NK-92 treated with Interleukin-12 subunit alpha and Interleukin-12 subunit beta, amount 100 ng/mL, for 24 hours (cell line): ENCODE results near the gene ITIH3.

ENCODE experiments used
- DNase-seq: peaks from one replicate; lab custom pipeline; 2025; lab: John Stamatoyannopoulos, UW

ITIH3 gene

DNA sequence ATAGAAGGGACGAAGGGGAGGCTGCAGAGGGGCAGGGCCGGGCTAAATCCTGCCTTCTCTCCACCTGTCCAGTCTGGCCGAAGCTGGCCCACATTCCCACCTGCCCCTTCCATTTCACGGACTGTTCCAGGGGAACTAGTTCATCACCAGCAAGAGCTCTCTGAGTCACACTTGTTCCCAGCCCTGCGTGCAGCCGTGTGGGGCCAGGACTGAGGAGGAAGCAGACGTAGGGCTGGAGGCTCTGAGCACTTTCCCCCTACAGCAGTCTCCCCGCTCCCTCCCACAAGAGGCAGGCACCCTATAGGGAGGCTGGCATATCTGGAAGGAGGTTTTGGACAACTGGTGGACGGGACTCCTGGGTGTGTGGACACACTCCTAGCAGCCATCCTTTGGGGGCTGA is 32.8 kb downstream of the ITIH3 start:
- DNase-seq, result no peak

DNA sequence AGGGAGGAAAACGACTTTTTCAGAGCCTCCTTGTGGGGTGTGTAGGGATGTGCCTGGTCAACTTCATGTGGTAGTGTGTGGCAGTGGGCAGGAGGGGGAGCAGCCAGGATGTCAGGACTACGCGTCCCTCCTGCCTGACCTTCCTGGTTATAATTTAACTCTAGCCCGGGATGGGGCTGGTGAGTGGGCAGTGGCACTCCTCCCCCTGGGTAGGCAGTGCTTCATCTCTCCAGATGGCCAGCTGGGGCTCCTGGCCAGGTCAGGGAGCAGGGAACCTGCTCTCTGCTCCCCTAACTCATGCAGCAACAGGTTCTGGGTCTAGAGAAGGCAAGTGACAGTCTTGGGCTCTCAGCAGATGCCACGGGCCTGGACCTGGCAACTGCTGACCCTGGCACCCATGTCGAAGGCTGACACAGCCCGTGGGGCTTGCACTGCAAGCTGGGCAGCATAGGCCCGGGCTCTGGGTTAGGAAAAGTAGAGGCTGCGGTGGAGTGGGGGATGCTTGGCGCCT is 33.3 kb downstream of the ITIH3 start:
- no peak for DNase-seq

DNA sequence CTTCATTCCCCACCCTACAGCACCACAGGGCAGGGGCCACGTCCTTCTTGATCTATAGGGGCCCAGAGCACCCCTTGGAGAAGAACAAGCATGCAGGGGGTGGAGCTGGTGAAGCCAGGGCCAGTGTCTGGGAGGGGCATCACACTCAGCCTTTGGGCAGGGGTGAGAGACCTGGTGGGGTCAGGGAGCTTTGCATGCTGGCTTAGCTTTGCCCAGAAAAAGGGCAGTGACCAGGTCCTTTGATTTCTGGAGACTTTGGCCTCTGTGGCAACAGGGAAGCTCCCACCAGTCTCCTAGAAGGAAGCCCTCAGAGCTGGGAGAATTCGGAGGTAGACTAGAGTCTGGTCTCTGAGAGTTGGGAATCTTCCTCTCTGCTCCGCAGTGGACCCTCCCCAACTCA is 34.9 kb downstream of the ITIH3 start:
- DNase-seq, result no peak

DNA sequence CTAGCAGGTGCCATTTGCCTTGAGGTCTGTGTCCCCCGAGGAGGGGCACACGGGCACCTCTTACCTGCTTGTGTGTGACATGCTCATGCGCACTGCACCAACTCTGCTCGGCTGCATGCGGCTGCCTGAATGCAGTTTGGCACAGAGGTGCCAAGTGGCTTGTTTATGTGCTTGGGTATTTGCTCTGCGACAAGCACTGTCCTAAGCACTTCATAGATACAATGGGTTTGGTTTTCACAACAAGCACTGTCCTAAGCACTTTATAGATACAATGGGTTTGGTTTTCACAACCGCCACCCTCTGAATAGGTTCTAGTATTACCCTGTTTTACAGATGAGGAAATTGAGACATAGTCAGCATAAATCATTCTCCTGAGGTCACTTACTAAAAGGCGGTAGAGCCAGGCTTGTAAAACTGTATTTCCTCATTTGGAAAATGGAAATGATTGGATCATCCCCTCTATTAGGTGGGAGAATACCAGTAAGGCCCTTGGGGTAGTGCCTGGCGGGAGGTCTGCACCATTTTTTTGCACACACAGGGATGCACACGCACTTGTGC is 35.4 kb downstream of the ITIH3 start:
- DNase-seq, result no peak

DNA sequence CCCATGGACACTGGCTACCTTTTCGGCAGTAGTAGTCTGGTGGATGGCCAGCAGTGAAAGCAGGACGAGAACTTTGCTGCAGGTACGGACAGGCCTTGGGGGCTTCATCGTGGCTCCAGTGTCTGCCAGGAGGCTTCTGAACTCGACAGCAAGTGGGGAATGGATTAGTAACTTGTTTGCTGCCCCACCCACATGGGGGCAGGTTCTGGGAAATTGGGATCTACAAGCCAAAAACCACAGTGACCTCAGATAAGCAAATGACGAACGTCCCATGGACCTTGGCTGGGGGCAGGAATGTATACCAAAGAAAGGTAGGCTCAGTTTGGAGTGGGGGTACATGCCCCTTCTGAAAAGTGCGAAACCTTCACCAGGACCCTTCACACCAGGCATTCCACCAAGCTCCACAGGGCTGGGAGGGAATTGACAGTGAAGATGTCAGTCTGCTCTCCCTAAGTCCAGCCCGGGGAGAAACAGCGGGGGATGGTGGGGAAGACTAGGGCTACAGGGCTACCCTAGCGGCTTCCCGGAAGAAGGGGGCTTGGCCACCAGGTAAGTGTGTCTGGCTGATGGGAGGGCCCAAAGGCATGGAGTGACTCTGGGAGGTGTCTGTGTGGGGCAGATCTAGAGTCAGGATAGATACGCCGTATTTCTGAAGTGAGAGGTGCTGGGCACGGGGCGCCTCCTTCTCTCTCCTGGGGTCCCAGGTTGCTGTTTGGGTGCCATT is 36.1 kb downstream of the ITIH3 start, which contains the start of gene ITIH4:
Gene ITIH4 (minus strand): TSS at position 138 of the 724 bp plus-strand sequence. CDS start 30 bp downstream, at position 108.
- no peak for DNase-seq

DNA sequence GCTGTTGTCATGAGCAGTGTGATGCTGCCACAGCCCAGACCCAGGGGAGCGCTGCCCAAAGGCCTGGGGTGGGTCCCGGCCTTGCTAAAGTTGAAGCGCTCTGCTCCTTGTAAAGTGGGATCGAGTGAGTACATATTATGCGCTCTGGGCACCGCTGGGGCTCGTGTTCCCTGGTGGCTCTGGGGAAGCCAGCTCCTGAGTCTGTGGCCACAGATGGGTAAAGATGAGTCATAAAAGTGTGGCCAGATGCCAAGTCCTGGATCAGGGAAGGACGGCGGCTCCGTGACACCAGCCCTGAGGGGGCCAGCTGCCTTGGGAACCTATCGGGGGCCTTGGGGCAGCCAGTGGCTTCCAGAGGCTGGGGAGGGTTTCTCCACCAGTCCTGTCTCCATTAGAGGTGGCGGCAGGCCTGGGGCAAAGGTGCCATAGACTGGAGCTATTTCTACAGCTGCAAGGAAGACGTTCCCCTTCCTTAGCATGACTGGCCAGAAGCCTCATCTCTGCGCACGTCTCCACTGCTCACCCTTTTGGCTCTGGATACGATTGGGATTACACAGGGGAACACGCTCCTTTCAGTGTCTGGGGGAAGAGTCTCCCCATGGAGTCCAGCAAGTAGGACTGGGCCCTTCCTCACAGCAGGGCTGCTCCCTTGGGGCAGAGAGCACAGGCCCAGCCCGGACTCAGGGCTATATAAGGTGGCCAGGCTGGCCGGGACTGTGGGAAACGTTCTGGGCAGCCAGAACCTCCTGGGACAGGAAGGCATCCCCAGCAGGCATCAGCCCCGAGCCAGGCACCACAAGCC is 37.1 kb downstream of the ITIH3 start:
- DNase-seq, result no peak

DNA sequence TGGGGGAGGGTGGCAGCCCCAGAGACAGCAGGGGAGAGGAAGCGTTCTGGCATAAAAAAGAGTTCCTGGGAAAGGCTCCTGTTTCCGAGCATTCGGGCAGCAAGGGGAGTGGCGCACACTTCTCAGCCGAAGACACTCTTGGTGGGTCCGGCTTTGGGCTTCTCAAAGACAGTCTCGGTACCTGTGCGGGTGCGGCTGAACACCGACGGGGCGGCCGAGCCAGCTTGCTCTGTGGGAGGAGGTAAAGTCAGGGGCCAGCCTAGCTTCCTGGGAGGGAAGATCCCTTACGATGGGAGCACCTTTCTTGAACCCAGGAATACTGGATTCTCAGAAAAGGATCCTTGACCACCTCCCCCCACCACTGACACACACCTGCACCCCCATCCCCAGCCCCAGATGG is 38.6 kb downstream of the ITIH3 start:
- DNase-seq, result no peak

DNA sequence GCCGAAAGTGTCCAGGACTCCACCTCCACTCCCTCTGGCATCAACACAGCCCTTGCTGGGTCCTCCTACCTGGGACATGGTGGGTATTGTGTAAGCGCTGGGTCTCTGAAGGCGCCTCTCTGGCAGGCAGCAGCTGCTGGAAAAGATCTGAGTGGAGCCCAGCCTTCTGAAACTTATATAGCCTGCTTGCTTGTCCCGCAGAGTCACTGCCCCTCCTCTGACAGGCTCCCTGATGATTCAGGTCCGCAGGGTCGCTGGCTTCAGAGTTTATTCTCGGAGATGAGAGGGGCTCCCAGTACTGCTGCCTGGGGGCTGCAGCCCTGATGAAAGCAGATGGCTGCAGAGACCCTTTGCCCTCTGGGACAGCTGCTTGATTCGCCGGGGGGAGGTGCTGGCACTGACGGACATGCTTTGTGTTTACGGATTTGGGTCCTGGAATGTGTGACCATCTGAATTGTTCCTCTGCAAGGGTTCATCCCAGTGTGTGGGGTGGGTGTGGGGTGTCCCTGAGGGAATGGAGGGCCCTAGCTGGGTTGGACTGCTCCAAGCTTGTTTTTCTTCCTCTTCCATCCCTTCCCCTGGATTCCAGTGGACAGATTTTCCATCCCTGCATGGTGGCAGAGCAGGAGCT is 40.4 kb downstream of the ITIH3 start, which contains the start of gene MUSTN1:
Gene MUSTN1 (minus strand): TSS at position 149 of the 631 bp plus-strand sequence. CDS start 71 bp downstream, at position 78.
- DNase-seq, result no peak

DNA sequence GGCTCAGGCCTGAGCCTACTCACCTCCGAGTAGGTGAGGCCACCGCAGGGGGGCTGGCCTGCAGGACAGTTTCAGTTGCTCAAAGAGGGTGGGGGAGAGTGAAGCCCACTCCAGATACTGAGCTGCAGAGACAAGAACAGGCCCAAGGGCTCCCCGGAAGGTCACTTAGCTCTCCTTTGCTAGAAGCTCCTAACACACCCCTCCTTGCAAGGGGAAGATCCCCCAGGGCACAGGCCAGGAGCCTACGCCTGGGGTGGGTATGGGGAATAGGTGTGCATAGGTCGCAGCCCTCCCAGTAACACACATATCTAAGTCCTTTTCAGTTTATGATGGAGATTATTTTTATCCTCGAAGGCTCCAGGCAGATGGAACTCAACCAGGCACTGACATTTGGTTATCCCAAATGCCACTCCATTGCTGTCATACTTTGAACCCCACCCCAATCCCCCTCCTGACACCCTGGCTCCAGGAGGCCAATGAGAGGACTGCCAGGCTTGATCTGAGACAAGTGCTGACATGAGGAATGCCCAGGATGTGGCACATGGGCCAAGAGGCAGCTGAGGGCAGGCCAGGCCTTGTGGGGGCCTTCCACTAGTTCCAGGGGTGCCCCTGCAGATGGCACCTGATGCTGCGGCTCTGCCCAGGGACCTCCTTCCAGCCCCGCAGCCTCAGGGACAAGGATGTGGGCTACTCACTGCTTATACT is 41.3 kb downstream of the ITIH3 start:
- DNase-seq, result no peak

DNA sequence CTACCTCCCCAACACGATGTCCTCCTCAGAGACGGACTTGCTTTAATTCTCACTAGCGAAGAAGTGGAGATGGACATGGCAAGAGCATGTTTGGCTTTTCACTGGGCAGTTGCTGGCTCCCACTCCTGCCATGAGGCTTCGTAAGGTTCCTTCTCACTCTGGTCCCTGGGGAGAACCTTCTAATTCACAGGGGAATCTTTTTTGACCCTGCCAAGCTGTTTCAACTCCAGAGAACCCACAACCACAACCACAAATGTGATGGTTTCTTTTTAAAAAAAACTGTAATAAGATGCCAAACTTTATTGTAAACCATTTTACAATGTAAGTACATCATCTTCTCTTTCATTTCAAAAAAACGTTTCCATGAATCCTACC is 41.9 kb downstream of the ITIH3 start:
- no peak for DNase-seq

DNA sequence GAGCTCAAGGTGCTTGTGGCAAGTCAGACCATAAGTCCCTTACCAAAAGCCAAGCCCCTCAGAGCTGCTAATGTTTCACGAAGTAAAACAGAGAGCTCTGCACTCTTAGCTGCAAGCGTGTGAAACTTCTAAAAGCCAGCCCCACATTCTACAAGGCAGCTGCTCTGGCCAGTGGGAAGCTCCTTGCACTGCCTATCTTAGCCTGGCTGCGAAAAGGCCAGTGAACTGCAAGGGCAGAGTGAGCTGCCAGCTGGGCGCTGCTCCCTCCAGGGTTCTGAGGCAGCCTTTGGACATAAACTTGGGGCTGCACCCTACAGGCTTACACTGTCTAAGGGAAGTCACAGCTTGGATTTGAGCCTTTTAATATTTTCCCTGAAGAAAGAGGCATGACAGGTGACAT is 42.4 kb downstream of the ITIH3 start:
- no peak for DNase-seq

DNA sequence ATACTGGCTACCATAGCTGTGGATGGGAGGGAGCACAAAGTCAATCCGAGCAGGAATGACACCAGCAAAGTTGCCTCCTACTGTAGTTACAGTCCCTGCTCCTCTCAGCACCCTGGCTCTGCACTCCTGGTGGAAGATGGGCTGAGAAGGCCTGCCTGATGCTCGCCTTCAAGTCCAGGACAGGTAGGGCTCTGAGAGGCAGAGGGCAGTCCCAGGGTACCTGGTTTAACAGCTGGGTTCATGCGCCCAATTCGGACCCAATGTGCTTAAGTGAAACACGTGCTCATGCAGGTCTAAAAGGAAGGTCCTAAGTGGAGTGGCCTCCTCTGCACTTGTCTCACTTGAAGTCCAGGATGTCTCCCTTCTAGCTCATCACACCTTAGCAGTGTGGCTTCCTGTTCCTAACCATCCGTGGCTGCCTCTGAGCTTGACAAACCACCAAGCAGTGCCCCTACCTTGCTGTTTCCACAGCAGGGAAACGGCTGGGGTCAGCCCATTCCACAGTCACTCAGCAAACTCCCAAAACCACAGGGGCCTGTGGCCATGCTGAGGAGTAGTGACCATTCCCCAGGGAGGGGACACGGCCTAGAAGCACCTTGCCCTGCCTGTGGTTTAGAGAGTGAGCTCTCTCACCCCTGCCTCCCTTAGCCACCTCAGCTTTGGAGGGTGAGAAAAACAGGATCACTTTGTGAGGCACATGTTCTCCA is 44.1 kb downstream of the ITIH3 start:
- DNase-seq, result peak; percentile 8

DNA sequence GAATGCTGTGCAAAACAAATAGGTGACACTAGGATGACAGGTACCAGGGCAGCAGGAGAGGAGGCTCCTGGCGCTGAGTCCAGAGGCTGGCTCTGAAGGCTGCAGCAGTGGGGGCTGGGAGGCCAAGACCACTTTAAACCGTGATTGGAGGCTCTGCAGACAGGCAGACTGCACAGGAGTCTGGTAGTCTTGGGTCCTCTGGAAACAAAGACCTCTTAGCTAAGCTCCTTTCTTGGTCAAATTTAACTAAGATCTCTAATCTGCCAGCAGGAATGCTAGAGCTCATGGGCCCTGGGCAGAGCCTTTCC is 44.6 kb downstream of the ITIH3 start:
- DNase-seq, result no peak

DNA sequence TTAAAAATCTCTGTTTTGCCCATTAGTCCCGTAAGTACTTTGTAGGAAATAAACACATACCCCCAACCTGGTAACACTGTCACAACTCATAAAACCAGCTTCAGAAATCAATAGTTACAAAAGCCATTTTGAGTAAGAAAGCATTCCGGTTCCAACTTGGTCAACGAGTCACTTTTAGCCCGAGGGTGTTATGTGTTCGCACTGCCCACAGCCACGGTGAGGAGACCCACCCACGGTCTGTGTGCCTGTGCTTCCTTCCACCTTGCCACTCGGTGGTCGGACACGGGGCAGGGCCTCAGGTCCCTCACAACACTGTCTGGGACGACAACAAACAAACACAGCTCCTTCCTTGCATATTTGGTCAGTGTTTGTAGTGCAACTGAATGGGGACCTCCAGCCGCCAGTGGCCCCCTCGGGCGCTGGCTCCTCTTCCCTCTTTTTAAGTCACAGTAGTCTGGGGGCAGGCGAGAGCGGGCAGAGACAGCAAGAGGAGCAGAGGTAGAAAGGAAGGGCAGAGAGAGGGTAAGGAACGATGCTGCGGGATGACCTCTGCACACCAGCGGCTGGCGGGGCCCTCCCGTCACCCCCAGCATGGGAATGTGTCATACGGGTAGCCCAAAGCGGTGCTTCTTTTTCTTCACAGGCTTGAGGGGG is 45.4 kb downstream of the ITIH3 start:
- DNase-seq, result no peak

DNA sequence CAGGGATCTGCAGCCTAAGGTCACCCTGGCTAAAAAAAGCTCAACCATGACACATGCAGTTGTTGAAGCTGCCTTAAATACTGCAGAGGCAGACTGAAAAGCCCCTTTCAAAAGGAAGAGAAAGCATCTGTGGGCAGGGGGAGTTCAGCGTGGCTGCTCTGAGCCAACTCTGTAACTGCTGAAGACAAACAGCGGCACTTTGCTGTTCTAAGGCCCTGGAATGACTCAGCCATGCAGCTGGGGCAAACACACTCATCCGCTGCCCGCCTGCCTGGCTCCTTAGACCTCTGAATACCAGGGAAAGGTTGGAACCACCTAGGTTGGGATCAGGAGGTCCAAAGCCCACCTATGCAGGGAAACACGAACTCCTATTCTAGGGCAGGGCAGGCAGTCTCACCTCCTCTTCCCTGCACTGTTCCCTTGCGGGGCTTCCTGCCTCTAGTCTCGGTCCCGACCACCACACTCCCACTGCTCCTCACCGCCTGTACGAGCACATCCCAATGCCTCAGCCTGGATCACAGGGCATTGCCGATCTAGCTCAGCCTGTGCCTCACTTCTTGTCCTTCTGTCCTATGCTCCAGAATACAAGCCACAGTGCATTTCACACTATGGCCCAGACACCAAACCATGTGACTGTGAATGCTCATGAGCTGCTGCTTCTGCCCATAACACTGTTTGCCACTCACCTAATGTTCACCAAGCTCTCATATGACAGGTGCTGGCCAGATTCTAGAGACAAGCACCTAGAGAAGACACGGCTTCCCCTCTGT is 46.8 kb downstream of the ITIH3 start:
- DNase-seq, result no peak

DNA sequence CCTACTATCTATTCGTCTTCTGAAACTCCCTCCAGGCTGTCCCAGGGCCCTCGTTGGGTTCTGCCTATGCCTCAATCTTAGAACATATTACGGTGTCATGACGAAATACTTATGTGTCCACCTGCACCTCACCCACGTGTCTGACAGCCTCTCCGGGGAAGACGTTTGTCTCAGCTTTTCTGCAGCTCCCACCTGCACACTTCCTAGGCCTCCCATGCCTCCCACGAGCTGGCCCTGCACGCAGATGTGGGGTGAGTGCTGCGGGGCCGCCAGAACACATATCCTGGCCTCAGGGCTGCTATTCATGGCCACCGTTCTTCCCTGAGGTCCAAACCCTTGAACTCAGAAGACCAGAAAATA is 47.4 kb downstream of the ITIH3 start:
- DNase-seq, result no peak

DNA sequence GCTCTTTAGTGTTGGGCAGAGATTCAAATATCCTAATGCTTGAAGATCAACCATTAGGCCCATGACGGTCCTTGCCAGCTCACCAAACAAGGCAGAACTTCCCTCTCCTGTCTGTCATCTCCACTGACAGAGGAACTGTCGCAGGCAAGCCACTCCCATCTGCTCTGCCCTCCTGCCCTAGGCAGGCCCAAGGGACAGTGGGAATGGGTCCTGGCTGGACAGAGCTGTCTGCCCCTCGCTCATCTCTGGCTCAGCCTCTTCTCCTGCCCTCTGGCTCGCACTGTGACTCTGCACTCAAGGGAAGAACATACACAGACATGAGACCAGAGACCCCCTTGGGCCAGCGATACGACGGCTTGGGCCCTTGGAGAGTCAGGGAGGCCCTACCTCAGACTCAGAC is 47.8 kb downstream of the ITIH3 start:
- DNase-seq, result no peak

DNA sequence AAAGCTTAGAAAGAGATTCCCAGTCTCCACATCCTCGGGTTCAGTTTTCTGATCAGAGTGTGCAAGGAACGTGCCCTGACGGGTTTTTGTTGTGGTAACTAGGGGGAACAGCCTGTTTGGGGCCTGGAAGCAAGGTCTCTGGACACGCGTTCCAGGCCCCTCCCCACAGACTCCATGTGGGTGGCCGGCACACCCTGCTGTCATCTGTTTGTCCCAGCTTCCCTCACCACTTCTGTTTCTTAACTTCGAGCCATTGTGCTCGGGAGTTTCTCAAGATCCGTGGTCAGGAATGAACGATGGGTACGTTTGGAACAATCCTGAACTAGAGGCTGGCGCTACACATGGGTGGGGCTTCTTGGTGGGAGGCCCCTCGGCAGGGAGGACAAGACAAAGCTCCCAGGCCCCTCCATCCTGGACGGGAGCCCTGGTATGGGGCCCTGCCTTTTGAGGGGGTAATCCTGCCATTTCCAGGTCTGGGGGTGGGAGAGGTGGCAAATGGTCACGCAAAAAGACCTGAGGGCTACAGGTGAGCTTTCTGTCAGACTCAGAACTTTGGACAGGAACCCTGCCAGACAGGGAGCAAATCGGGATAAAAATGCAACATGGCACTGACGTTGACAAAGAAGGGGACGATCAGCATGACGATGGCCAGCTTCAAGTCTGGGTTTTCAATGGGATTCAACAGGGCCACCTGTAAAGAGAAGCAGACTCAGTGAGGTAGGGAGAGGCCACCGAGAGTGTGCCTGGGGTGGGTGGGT is 48.7 kb downstream of the ITIH3 start:
- DNase-seq, result no peak

DNA sequence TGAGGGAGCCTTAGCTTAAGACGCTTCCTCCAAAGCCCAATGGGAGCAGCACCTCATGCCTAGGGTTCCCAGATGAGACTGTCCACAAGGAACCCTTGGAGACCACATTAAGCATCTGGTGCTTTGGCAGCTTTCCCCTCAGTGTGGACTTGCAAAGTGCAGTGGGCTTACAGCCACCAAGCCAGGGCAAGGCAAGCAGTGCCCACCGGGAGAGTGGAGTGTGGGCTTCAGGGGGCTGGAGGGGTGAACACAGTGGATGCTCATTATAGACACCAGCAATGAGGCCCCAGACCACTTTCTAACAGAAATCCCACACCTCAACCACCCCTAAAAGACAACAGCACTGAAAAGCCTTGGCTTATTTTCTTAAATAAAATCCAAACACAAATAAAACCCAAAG is 49.3 kb downstream of the ITIH3 start:
- DNase-seq, result no peak
